Caco-2 (cell line): ENCODE data around the gene CD300A. TPM values are rescaled to one million over a fixed set of nuclear protein-coding genes. Genes with fewer than 3 reads are reported as not detected.

Experiments
- BruUV-seq: library from RNA; stranded (reverse); fragments of 400-500 nt; replicated peaks from 2 replicates; lab custom pipeline; 2021; lab: Mats Ljungman, UMichigan
- CTCF ChIA-PET: fragments of 300-600 bp; sonication (Branson Sonifier 250); formaldehyde crosslinking; loops from one replicate; lab custom pipeline; 2022; ENCODE audit warnings: antibody characterized with exemption; lab: Charles Lee
- POLR2A ChIA-PET: fragments of 300-600 bp; sonication (Branson Sonifier 250); formaldehyde crosslinking; loops from one replicate; lab custom pipeline; 2022; ENCODE audit warnings: antibody characterized with exemption; lab: Charles Lee
- DNase-seq, 2 experiments: peaks; one replicate each; pipeline versions ENCODE4 v3.0.0 to v3.0.0-alpha.2; 2020 to 2022
- H3K27me3 ChIP-seq: replicated peaks from 2 replicates; pipeline ENCODE4 v1.6.0; 2011; ENCODE audit warnings: low read length; ENCODE audit not compliant: control insufficient read depth, insufficient read depth
- H3K36me3 ChIP-seq: 2 replicates; pipeline ENCODE4 v1.5.1; 2011; ENCODE audit warnings: low read length; ENCODE audit not compliant: control insufficient read depth, insufficient read depth
- H3K4me1 ChIP-seq: fragments of 250-450 bp; sonication (Bioruptor Pico); 2 replicates; pipeline ENCODE4 v1.5.1; 2020; ENCODE audit warnings: mild to moderate bottlenecking
- H3K4me3 ChIP-seq: 2 replicates; pipeline ENCODE4 v1.5.1; 2011; ENCODE audit warnings: low read depth, mild to moderate bottlenecking, control low read depth, low read length
- H3K9me3 ChIP-seq: fragments of 250-450 bp; sonication (Bioruptor Pico); 2 replicates; pipeline ENCODE4 v1.5.1; 2020; ENCODE audit warnings: mild to moderate bottlenecking, moderate library complexity
- H3K27ac Mint-ChIP-seq: one replicate; pipeline ENCODE4 v1.8.0; 2022; ENCODE audit warnings: mixed read lengths; ENCODE audit not compliant: unreplicated experiment
- H3K27me3 Mint-ChIP-seq: one replicate; pipeline ENCODE4 v1.8.0; 2022; ENCODE audit warnings: mixed read lengths; ENCODE audit not compliant: insufficient read depth, unreplicated experiment
- H3K36me3 Mint-ChIP-seq: one replicate; pipeline ENCODE4 v1.8.0; 2022; ENCODE audit warnings: mild to moderate bottlenecking, mixed read lengths; ENCODE audit not compliant: insufficient read depth, unreplicated experiment
- H3K4me1 Mint-ChIP-seq: one replicate; pipeline ENCODE4 v1.8.0; 2022; ENCODE audit warnings: low read depth, mixed read lengths; ENCODE audit not compliant: unreplicated experiment
- H3K4me3 Mint-ChIP-seq: one replicate; pipeline ENCODE4 v1.8.0; 2022; ENCODE audit warnings: mild to moderate bottlenecking, moderate library complexity, mixed read lengths; ENCODE audit not compliant: unreplicated experiment
- H3K9me3 Mint-ChIP-seq: one replicate; pipeline ENCODE4 v1.8.0; 2022; ENCODE audit warnings: mixed read lengths; ENCODE audit not compliant: unreplicated experiment
- CTCF ChIP-seq, 2 experiments: fragments of 200-600 bp in 1 of 2; IDR thresholded peaks; 1 replicate in 1 of 2; 2 replicates in 1 of 2; pipeline versions ENCODE4 v1.5.1 to v1.8.0; 2011 to 2022; ENCODE audit warnings: antibody characterized with exemption in 1 of 2, control low read depth in 1 of 2, inconsistent platforms in 1 of 2, low read depth in 1 of 2, low read length in 1 of 2, mild to moderate bottlenecking in 1 of 2, moderate library complexity in 1 of 2; ENCODE audit not compliant: insufficient read depth in 1 of 2, severe bottlenecking in 1 of 2, unreplicated experiment in 1 of 2
- intact Hi-C: fragments of 100-400 bp; cut with micrococcal nuclease; formaldehyde crosslinking; loops from one replicate; pipeline ENCODE4 v1.10.0; 2022; ENCODE audit not compliant: unreplicated experiment
- total RNA-seq: library from RNA; stranded (reverse); gene quantifications from 2 replicates; pipeline ENCODE4 v1.2.3, GENCODE V29; 2022

The CD300A gene
- total RNA-seq, 1 experiment from 2014 or later, result not detected

- no peak for TF ChIP-seq CTCF (IDR thresholded peaks at IDR 0.05; ENCODE audit: insufficient read depth in 1 of 2, low read depth in 1 of 2, low read length in 1 of 2, severe bottlenecking in 1 of 2, unreplicated experiment in 1 of 2)
Observed at GRCh38 chr17:74449773-74450172, 16.7 kb upstream of the CD300A start.

GRCh38 chr17:74450231-74450630 is 16.2 kb upstream of the CD300A start:
- Mint-ChIP-seq H3K4me1 (no peaks in the 10 kb centered on the region), H3K36me3 (peaks cover 18% of the 10 kb centered on the region)

More at GRCh38 chr17:74449773-74450172, 16.7 kb upstream of the CD300A start:
- Histone ChIP-seq H3K36me3 (peaks cover 3% of the 10 kb centered on the region), H3K9me3 (no peaks in the 10 kb centered on the region), H3K4me3 (no peak overlapping the region), H3K27me3 (no peaks in the 10 kb centered on the region), H3K4me1 (peaks cover 13% of the 10 kb centered on the region)
- H3K4me3 Mint-ChIP-seq, result no peak overlapping the region
- peaks cover 22% of the 10 kb centered on the region for H3K36me3 Mint-ChIP-seq
- no TSS peak for BruUV-seq
- no peak for DNase-seq
- ChIA-PET POLR2A (no interaction called here), CTCF (no interaction called here)
- no peaks in the 10 kb centered on the region for H3K9me3 Mint-ChIP-seq
- intact Hi-C loops, result no loop called here
- no peaks in the 10 kb centered on the region for H3K27me3 Mint-ChIP-seq
- no peaks in the 10 kb centered on the region for H3K4me1 Mint-ChIP-seq
- H3K27ac Mint-ChIP-seq, result no peak overlapping the region

GRCh38 chr17:74450925-74451403 is 15.5 kb upstream of the CD300A start:
- Histone ChIP-seq H3K36me3 (no peaks in the 10 kb centered on the region; the same call in 1 of the 2 replicates), H3K4me1 (peaks cover 16% of the 10 kb centered on the region), H3K4me3 (no peak overlapping the region), H3K27me3 (no peaks in the 10 kb centered on the region), H3K9me3 (no peaks in the 10 kb centered on the region)
- intact Hi-C loops, result no loop called here
- no peaks in the 10 kb centered on the region for H3K4me1 Mint-ChIP-seq
- H3K36me3 Mint-ChIP-seq, result peaks cover 13% of the 10 kb centered on the region
- H3K27me3 Mint-ChIP-seq, result no peaks in the 10 kb centered on the region
- H3K4me3 Mint-ChIP-seq, result no peak overlapping the region
- no peak for DNase-seq
- BruUV-seq, result no TSS peak
- no peak for TF ChIP-seq CTCF (IDR thresholded peaks at IDR 0.05; ENCODE audit: insufficient read depth in 1 of 2, low read depth in 1 of 2, low read length in 1 of 2, severe bottlenecking in 1 of 2, unreplicated experiment in 1 of 2)
- no peak overlapping the region for H3K27ac Mint-ChIP-seq
- CTCF ChIA-PET, result interaction anchor here (0.9 to 9.4 kb wide), 2 partner anchors 71 to 80 kb away, joined by 3 to 110 read pairs; no protein-coding TSS in a partner anchor
- H3K9me3 Mint-ChIP-seq, result no peaks in the 10 kb centered on the region
- POLR2A ChIA-PET, result no interaction called here

More at GRCh38 chr17:74450231-74450630, 16.2 kb upstream of the CD300A start:
- H3K4me3 ChIP-seq, result no peak overlapping the region
- Mint-ChIP-seq H3K27me3 (no peaks in the 10 kb centered on the region), H3K4me3 (no peak overlapping the region), H3K9me3 (no peaks in the 10 kb centered on the region), H3K27ac (no peak overlapping the region)
- H3K9me3 ChIP-seq, result no peaks in the 10 kb centered on the region
- no peaks in the 10 kb centered on the region for H3K27me3 ChIP-seq
- TF ChIP-seq CTCF (IDR thresholded peaks at IDR 0.05; ENCODE audit: insufficient read depth in 1 of 2, low read depth in 1 of 2, low read length in 1 of 2, severe bottlenecking in 1 of 2, unreplicated experiment in 1 of 2), result no peak
- BruUV-seq, result no TSS peak
- ChIA-PET POLR2A (no interaction called here), CTCF (interaction anchor here (0.9 to 9.4 kb wide), 2 partner anchors 70 to 79 kb away, joined by 3 to 110 read pairs; no protein-coding TSS in a partner anchor)
- intact Hi-C loops, result no loop called here
- peaks cover 3% of the 10 kb centered on the region for H3K36me3 ChIP-seq
- H3K4me1 ChIP-seq, result peaks cover 16% of the 10 kb centered on the region
- no peak for DNase-seq
